NCI-H82 treated with DMSO at 0.1 percent for 48 hours (cell line): ENCODE results near the gene GALNTL6.
"Not testable (repeated sequence)": the region's sequence is repeated elsewhere in the genome, so short reads cannot be mapped to it uniquely, and the experiment has no call there.

ENCODE experiments used
- DNase-seq: peaks from one replicate; lab custom pipeline; 2025; ENCODE audit not compliant: unreplicated experiment; lab: John Stamatoyannopoulos, UW

GALNTL6 gene

DNA sequence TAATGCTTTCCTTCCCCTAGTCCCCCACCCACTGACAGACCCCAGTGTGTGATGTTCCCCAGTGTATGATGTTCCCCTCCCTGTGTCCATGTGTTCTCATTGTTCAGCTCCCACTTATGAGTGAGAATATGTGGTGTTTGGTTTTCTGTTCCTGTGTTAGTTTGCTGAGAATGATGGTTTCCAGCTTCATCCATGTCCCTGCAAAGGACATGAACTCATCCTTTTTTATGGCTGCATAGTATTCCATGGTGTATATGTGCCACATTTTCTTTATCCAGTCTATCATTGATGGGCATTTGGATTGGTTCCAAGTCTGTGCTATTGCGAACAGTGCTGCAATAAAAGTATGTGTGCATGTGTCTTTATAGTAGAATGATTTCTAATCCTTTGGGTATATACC is 1228.9 kb downstream of the GALNTL6 start:
- not testable (repeated sequence) for DNase-seq

DNA sequence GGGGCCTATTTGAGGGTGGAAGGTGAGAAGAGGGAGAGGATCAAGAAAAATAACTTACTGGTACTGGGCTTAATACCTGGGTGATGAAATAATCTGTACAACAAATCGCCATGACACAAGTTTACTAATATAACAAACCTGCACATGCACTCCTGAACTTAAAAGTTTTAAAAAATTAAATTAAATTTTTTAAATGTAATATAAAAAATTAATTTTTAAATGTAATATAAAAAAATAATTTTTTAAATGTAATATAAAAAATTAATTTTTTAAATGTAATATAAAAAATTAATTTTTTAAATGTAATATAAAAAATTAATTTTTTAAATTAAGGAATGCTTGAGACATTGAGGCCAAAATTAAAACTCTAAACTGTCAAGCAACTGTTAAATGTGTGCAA is 1231.1 kb downstream of the GALNTL6 start:
- no peak for DNase-seq

DNA sequence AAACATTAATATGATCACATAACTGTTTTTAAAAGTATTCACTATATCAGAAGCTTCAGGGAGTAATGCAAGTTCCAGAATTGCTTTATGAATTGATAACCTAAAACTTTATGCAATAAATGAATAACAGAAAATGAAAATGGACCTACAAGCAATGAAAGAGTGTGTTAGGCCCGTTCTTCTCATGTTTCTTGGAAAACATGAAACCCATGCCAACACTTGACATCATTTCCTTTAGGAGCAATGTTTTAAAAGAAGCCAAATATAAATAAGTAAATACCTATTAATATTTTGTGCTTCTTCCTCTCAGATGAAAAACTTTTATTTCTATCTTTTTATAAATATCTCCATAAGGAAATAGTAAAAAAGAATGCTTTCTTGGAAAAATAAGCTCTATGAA is 1232.4 kb downstream of the GALNTL6 start:
- DNase-seq, result no peak

DNA sequence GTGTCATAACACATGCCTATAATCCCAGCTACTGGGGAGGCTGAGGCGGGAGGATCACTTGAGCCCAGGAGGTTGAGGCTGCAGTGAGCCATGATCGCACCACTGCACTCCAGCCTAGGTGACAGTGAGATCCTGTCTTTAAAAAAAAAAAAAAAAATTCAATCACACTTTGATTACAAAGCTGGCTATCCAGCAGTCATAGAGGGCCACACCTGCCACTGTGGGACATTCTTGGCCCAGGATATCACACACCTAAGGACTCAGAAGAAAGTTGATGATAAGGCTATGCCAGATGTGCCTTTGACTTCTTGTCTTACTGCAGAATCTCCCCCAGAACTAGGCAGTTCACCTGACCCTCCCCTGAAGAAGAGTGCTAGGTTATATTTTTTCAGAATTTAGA is 1232.9 kb downstream of the GALNTL6 start:
- DNase-seq, result no peak

DNA sequence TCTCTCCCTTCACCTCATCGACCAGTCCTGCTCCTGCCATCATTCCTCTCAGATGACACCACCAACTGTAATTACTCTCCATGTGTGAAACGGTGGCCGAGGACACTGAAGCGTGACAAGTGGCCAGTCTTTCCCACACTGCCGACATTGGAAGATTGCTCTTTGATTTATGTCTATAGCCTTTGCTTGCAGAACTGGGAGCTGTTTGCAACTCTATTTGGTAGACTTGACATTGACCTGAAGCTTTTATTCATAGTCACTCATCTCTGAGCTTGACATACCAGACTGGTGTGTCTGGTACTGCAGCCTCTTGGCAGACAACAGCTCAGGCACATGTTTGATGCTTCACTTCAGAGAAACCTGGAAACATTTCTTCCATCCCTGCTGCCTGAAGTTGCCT is 1233.6 kb downstream of the GALNTL6 start:
- no peak for DNase-seq

DNA sequence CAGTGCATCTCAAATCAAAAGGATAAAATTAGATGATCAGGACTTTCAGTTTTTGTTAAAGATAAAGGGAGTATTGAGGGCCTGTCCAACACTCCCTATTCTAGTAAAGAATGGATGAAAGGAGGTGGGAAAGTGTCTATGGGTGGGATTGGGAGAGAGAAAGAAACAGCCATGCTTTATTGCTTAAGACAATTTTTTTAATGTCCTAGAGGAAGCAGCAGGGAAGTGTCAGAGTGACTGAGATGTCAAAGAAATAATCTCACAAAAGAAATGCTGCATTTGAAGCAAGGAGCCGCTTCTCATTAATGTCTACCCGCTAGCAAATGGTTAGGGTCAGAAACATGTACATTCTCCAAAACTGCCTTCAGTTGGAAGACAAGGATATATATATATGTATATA is 1238.0 kb downstream of the GALNTL6 start:
- DNase-seq, result no peak

DNA sequence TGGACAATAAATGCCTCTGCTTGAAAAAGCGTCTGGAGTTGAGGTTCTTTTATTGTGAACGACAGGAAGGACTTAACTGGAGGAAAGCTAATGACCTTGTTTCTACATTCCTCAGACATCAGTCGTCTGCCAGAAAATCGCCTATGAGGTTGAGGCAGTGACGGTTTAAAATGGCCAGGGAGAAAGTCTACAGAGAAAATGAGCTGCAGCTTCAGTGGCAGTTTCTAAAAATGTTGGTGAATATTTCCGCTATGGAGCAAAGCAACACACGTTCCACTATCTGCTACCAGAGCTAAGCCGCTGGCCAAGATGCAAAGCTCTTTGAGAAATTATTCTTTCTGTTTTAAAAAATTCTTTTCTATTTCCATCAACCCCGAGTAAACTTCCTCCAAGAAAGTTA is 1238.5 kb downstream of the GALNTL6 start:
- no peak for DNase-seq

DNA sequence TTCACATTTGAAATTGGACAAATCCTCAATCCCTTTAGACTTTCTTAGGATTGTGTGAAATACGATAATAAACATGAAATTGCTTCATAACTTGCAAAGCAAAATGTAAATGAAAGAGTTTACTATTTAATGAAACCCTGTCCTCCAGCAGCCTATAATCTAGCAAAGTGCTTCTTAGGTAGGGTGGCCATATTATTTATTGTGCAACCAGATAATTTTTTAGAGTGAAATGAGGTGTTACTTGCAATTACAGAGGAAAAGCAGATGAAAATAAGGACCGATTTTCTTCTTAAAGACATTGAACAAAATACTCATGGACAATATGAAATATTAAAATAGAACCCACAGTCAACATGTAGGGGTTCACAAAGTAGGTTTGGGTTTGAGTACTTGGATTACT is 1239.2 kb downstream of the GALNTL6 start:
- no peak for DNase-seq

DNA sequence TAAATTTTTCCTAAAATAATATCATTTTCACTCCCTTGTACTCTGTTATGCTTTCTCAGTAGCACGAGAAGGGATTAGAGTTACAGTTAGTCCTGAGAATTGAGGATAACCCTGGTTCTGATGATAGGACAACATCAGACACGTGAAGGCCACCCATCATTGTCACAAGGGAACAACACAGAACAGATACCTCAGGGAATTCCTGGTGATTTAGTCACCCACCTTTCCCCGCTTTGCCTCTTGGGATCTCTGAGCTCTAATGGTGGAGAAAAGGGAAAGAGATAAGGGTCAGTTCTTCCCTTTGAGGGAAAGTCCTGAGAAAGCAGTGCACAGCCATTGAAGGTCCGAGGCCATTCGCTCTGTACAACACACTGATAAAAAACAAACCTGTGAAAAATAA is 1243.1 kb downstream of the GALNTL6 start:
- no peak for DNase-seq

DNA sequence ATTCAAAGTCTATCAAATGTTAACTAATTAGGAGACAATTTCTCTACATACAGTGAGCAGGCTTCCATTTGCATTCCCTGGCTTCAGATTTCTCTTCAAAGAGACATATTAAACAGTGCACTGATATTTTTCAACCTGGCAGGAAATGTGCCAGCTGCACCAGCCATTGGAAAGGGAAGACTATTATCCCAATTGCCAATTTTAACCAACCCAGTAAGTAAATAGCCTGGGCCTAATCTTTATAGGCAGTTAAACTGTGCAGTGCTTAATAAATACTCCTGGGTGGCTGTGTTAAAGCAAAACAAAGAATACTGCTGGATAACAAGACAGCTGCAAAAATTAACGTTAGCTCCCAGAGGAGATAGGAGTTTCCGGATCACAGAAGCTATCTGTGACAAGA is 1243.5 kb downstream of the GALNTL6 start:
- DNase-seq, result no peak

DNA sequence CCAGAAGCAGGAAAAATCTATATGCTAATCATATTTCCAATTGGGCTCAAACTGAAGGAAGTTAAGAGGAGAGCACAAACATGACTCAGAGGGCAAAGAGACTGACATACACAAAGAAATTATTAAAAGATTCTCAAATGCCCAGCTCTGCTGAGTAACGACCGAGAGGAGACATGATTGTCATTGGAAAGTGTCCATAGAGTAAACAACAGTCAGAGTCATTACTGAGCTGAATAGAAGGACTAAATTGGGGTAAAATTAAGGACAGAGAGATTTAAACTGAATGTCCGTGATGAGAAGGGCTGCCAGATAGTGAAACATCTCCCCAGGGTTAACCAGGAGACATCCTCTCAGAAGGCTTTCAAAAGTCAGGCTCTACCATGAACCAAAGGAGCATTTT is 1244.2 kb downstream of the GALNTL6 start:
- no peak for DNase-seq

DNA sequence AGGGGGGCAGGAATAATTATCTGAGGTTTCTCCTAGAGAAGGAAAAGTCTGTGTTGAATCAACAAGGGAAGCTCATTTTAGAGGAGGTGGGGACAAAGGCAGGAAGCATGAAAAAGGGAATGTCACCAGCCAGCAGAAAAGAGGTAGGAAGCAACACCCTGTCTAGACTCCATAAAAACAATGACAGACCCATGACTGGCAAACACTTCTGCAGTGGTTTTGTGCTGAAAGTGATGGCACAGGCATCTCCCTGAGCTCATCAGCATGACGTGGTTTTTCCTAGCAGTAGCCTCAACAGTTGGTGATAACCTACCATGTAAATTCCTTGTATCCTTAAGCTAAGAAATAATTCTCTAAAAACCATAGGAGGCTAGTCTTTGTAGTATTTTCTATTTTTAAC is 1244.7 kb downstream of the GALNTL6 start:
- no peak for DNase-seq

DNA sequence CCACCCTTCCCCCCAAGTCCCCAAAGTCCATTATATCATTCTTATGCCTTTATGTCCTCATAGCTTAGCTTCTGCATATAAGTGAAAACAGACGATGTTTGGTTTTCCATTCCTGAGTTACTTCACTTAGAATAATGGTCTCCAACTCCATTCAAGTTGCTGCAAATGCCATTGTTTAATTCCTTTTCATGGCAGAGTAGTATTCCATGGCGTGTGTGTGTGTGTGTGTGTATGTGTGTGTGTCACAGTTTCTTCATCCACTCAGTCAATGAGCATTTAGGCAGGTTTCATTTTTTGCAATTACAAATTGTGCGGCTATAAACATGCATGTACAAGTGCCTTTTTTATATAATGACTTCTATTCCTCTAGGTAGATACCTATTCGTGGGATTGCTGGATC is 1248.0 kb downstream of the GALNTL6 start:
- DNase-seq, result no peak

DNA sequence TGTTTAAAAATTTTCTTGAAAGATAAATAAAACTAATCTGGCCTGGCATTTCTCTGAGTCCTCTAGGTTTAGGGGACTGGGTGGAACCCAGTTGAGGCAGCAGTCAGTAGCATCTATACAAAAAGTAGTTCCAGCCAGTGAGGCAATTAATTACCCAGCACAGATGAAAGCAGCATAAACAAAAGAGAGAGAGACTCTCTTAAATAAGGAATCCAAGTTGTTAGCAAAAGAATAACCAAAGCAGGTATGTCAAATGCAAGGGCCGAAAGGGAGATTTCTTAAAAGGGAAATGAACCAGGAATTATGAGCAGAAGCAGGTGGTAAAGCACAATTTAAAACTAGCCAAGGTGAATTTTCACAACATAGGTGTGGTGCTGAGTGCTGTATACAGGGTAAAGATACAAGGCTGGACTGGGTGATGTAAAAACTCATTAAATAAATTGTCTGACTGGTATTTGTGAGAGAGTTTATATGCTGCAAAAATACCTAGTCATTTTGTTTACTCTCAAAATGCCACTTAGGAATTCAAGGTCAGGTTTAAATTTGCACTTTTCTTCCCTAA is 1260.8 kb downstream of the GALNTL6 start:
- DNase-seq, result no peak

DNA sequence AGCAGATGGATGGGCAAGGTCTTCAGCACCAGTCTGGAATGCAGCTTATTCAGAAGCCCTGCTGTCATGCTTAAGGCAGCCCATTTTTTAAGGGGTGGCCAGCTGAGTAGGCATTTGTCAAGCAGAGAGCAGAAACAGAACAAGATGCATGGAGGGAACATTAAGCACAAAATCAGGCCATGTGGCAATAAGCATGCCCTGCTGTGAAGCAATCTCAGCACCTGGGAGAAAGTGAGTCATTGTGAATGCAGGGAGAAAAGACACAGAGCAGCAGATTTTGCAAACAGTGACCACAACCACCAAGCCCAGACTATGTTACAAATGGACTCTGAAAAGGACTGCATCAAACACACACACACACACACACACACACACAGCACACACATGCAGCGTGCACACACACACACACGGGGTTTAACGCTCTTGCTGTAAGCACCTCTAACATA is 1261.3 kb downstream of the GALNTL6 start:
- no peak for DNase-seq

DNA sequence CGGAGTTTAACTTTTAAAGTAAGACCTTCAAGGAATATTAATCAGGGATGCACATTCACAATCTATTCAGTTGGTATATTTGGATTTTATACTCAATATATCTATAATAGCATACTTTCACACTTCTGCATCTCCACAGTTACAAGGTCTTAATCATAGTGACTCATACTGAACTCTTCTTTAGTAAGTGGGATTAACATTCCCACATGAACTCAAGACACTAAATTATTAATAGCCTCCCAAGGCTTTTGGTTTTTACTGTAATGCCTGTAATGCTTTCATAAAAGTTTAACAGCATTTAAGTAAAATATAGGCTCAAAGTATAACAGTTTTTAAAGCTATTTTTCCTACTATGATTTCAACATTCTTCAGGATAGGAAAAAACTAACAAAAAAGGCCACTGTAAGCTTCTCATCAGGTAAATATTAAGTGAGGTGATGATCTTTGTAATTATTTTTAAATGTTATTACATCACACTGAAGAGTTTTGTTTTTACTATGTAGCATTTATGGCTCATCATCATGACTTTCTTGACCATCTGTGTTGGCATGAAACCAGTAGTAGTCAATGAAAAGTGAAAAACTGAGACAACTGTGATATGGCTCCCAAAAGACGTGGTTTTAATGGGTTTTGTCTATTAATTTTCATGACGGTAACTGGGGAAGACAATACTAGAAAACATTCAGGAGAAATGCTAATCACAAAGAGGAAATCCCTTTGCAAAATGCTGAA is 1263.9 kb downstream of the GALNTL6 start:
- DNase-seq, result no peak

DNA sequence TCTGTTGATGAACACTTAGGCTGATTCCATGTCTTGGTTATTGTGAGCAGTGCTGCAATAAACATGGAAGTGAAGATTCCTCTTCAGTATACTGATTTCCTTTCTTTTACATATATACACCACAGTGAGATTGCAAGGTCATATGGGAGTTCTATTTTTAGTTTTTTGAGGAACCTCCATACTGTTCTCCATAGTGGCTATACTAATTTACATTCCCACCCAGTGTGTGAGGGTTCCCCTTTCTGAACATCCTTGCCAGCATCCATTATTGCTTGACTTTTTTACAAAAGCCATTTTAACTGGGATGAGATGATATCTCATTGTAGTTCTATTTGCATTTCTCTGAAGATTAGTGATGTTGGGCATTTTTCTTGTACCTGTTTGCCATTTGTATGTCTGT is 1274.9 kb downstream of the GALNTL6 start:
- DNase-seq, result no peak
